Small intestine (tissue), 7 donors: ENCODE data around the gene HEPHL1. TPM values are rescaled to one million over a fixed set of nuclear protein-coding genes. Genes with fewer than 3 reads are reported as not detected.

Experiments
- DNase-seq, 2 donors: peaks; one replicate each; pipeline versions ENCODE4 v3.0.0 to v3.0.0-alpha.2; 2013
- FAIRE-seq: peaks from 2 replicates; lab custom pipeline; 2012; peaks lifted over from hg19 to GRCh38; lab: Jason Lieb, UNC
- H3K27ac ChIP-seq, 3 donors: one replicate each; pipeline ENCODE4 v1.5.1; 2013; ENCODE audit warnings: low read length in 2 of 3, mild to moderate bottlenecking in 2 of 3, control low read depth in 1 of 3, inconsistent platforms in 1 of 3, low read depth in 1 of 3, moderate library complexity in 1 of 3
- H3K27me3 ChIP-seq, 3 donors: one replicate each; pipeline ENCODE4 v1.6.1; 2013; ENCODE audit warnings: low read length in 3 of 3, inconsistent platforms in 1 of 3; ENCODE audit not compliant: control insufficient read depth in 3 of 3, insufficient read depth in 3 of 3
- H3K36me3 ChIP-seq, 3 donors: one replicate each; pipeline ENCODE4 v1.6.1; 2013; ENCODE audit warnings: low read length in 3 of 3, inconsistent platforms in 1 of 3, low read depth in 1 of 3, mild to moderate bottlenecking in 1 of 3, moderate library complexity in 1 of 3; ENCODE audit not compliant: control insufficient read depth in 3 of 3, insufficient read depth in 2 of 3
- H3K4me1 ChIP-seq, 3 donors: one replicate each; pipeline ENCODE4 v1.6.1; 2013; ENCODE audit warnings: low read length in 2 of 3, inconsistent platforms in 1 of 3, low read depth in 1 of 3, mild to moderate bottlenecking in 1 of 3, moderate library complexity in 1 of 3; ENCODE audit not compliant: control insufficient read depth in 3 of 3, insufficient read depth in 2 of 3
- H3K4me3 ChIP-seq, 3 donors: one replicate each; pipeline ENCODE4 v1.5.1; 2013; ENCODE audit warnings: low read length in 3 of 3, control low read depth in 1 of 3, inconsistent platforms in 1 of 3, low read depth in 1 of 3, mild to moderate bottlenecking in 1 of 3, moderate library complexity in 1 of 3
- H3K9me3 ChIP-seq, 2 donors: one replicate each; pipeline ENCODE4 v1.6.1; 2013; ENCODE audit warnings: low read depth in 1 of 2, low read length in 1 of 2; ENCODE audit not compliant: control insufficient read depth in 2 of 2, insufficient read depth in 1 of 2
- WGBS, 3 donors: extraction: QIAGEN DNeasy Blood & Tissue Kit; methylation state at CpG; one replicate each; pipeline ENCODE4 v1.1.7; 2013; 5-methylcytosine and 5-hydroxymethylcytosine counted together
- polyA plus RNA-seq, 4 donors: library from polyadenylated mRNA; stranded (reverse) in 3 of 4; unstranded in 1 of 4; fragments of 200-250 nt in 3 of 4; fragments of 120-200 nt in 1 of 4; gene quantifications; one replicate each; pipeline versions ENCODE4 v1.2.1 to v1.2.3, GENCODE V29; 2013
- donor health status: healthy with polysubstance abuse.
- donor health status: control.
- donor health status: control.
- donor health status: Bipolar disorder and iron deficiency.
- donor health status: healthy.

HEPHL1 gene
- polyA plus RNA-seq, 4 donors, result 0.74 TPM; not detected in 3

DNA sequence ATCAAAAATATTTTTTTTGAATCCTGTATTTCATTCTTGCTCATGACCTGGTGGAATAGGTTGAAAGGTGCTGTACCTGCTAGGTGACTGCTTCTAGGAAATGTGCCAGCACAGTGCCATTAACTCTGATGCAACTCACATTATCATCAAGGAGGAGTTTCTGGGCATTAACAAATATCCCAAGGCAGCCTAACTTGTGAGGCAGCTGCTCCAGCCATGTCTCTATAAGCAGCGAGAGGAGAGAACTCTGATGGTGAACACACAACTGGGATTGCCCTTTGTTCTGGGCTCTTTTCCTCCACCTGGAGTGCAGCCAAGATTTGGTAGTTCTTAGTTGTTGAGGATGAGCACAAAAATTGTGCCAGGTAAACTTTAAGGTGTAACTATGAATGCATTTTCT lies 25.6 kb downstream of the HEPHL1 start:
- peak; percentile 51 to 73 for DNase-seq
- H3K36me3 ChIP-seq, result no peaks in the 10 kb centered on the region
- H3K27me3 ChIP-seq, result no peaks in the 10 kb centered on the region
- no peak for FAIRE-seq
- peaks cover 0 to 8% (median 3%) of the 10 kb centered on the region in 3 donors for H3K4me1 ChIP-seq
- WGBS, 3 donors, result 15 to 53% (median 32%) methylated on average over 1 of the region's 1 CpG
- no peaks in the 10 kb centered on the region for H3K9me3 ChIP-seq
- H3K27ac ChIP-seq, result no peak overlapping the region
- H3K4me3 ChIP-seq, result no peak overlapping the region

DNA sequence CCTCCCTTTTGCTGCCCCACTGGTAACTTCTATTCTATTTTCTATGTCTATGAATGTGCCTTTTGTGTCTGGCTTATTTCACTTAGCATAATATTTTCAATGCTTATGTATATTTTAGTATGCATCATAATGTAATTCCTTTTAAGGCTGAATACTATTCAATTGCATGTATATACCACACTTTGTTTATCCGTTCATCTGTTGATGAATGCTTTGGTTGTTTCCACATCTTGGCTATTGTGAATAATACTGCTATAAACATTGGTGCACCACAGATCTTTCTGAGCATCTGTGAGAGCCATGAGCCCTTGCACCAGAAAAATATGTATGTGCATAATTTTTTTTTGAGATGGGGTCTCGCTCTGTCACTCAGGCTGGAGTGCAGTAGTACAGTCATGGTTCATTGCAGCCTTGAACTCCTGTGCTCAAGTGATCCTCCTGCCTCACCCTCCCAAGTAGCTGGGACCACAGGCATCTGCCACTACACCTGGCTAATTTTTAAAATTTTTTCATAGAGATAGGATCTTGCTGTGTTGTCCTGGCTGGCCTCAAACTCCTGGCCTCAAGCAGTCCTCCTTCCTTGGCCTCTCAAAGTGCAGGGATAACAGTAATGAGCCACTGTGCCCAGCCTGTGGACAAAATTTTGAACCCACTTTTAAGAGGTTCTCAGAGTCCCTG lies 27.0 kb downstream of the HEPHL1 start:
- WGBS, 3 donors, result 79 to 97% (median 94%) methylated on average over 2 of the region's 2 CpGs
- Histone ChIP-seq H3K27me3 (no peaks in the 10 kb centered on the region), H3K4me1 (peaks cover 0 to 8% (median 3%) of the 10 kb centered on the region in 3 donors), H3K4me3 (no peak overlapping the region), H3K9me3 (no peaks in the 10 kb centered on the region), H3K27ac (no peak overlapping the region), H3K36me3 (no peaks in the 10 kb centered on the region)
- no peak for DNase-seq
- FAIRE-seq, result no peak

GRCh38 chr11:94049351-94049750 lies 28.2 kb downstream of the HEPHL1 start:
- 70 to 97% (median 90%) methylated on average over 1 of the region's 1 CpG for WGBS, 3 donors
- no peaks in the 10 kb centered on the region for H3K9me3 ChIP-seq
- FAIRE-seq (no peak), DNase-seq (no peak)
- H3K36me3 ChIP-seq, result no peaks in the 10 kb centered on the region
- peaks cover 0 to 8% (median 3%) of the 10 kb centered on the region in 3 donors for H3K4me1 ChIP-seq
- no peaks in the 10 kb centered on the region for H3K27me3 ChIP-seq
- no peak overlapping the region for H3K4me3 ChIP-seq
- H3K27ac ChIP-seq, result no peak overlapping the region

DNA sequence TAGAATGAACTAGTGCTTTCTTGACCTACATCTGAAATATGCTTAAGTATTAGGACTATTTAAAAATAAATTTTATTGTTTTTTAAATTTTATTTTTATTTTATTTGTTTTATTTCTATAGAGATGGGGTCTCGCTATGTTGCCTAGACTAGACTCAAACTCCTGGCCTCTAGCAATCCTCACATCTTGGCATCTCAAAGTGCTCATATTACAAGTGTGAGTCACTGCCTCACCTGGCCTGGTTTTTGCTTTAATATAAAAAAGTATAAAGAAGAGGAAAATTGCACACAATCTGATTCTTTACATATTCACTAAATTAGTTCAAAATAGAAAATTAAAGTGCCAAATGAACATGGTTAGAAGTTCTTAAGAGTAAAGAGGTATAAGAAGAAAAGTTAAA lies 37.5 kb downstream of the HEPHL1 start:
- no peak for DNase-seq
- no peak for FAIRE-seq
- no peak overlapping the region for H3K27ac ChIP-seq
- H3K36me3 ChIP-seq, result no peaks in the 10 kb centered on the region
- no peaks in the 10 kb centered on the region for H3K4me1 ChIP-seq
- WGBS, 3 donors, result 89 to 94% (median 91%) methylated on average over 1 of the region's 1 CpG
- H3K9me3 ChIP-seq, result peaks cover 0 to 3% of the 10 kb centered on the region in 2 donors
- no peak overlapping the region for H3K4me3 ChIP-seq
- peaks cover 0 to 3% (median 0%) of the 10 kb centered on the region in 3 donors for H3K27me3 ChIP-seq

DNA sequence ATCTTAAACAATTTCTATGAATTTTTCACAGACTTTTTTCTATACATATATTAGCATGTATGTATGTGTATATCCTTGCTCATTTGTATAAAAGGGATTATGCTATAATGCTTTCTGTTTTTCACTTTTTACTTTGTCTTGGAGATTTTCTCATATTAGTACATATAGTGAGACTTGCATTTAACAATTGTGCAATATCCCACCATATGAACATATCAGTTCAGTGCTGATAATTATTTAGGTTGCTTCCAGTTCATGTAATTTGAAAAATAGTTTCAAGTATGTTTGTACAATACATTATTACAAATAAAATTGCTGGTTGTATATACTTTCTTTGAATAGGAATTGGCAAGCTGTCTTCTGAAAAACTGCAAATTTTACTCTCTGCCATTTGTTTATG lies 37.9 kb downstream of the HEPHL1 start:
- no peak for DNase-seq
- peaks cover 0 to 3% (median 0%) of the 10 kb centered on the region in 3 donors for H3K27me3 ChIP-seq
- H3K9me3 ChIP-seq, result peaks cover 0 to 3% of the 10 kb centered on the region in 2 donors
- FAIRE-seq, result no peak
- H3K4me1 ChIP-seq, result no peaks in the 10 kb centered on the region
- no peaks in the 10 kb centered on the region for H3K36me3 ChIP-seq
- H3K27ac ChIP-seq, result no peak overlapping the region
- no peak overlapping the region for H3K4me3 ChIP-seq

DNA sequence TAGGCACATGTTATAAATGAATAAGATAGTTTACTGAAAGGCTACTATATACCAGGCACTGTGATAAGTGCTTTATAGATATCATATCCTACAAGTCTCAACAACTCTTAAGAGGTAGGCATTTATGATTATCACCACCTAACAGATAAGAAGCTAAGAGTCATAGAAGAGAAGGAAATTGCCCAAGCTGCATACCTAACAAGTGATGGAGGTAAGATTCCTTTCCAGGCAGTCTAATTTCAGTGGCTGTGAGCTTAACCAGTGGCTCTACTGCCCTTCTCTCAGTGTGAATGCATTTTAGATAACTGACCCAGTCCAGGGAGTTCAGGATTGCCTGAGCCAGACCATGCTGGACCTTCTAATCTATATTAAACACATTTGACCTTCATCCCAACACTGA lies 39.2 kb downstream of the HEPHL1 start:
- Histone ChIP-seq H3K4me1 (no peaks in the 10 kb centered on the region), H3K36me3 (no peaks in the 10 kb centered on the region), H3K27me3 (peaks cover 0 to 3% (median 0%) of the 10 kb centered on the region in 3 donors), H3K4me3 (no peak overlapping the region), H3K27ac (no peak overlapping the region), H3K9me3 (no peaks in the 10 kb centered on the region)
- no peak for FAIRE-seq
- peak; percentile 28 to 49 for DNase-seq

DNA sequence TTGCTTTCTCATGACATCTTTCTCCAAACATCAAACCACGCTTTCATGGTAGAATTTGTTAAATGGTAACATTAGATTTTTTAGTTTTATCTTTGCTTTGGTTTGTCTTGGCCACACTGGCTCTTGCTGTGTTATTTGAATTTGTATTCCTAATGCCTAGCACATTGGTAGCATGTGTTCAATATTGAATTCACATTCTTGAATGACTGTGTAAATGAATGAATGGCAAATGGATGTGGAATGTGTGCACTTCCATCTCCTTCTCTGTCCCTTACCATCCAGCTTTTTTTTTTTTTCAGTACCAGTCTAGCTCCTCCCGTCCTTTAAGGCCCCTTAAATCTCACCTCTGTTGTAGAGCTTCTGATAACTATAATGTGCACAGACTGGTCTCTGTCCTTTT lies 41.2 kb downstream of the HEPHL1 start:
- FAIRE-seq, result no peak
- 63 to 87% (median 76%) methylated on average over 2 of the region's 2 CpGs for WGBS, 3 donors
- Histone ChIP-seq H3K9me3 (no peaks in the 10 kb centered on the region), H3K4me3 (no peak overlapping the region), H3K27me3 (peaks cover 0 to 3% (median 0%) of the 10 kb centered on the region in 3 donors), H3K36me3 (no peaks in the 10 kb centered on the region), H3K27ac (no peak overlapping the region), H3K4me1 (no peaks in the 10 kb centered on the region)
- no peak for DNase-seq

DNA sequence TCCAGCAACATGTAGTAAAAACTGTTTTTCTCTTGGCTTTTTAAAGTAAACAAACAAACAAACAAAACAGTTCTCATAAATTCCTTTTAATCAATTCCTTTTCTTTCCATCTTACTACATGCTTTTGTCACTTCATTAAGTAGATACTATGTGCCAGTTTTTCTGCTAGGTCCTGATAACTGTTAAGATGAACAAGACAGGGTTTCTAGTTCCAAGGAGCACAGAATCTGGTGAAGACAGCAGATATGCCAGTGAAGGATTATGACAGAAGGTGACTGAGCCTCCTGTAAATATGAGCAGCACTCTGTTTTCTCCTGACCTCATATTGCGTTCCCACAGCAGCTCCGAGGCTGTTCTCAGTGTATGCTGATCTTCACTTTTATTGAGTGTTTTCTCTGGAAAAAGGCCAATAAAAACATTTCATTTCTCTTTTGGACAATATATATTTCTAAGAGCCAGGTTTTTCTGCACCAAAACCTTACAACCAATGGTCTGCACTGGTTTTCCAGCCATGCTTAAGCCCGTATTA lies 45.8 kb downstream of the HEPHL1 start:
- no peak for FAIRE-seq
- H3K27ac ChIP-seq, result no peak overlapping the region
- WGBS, 3 donors, result 65 to 79% (median 76%) methylated on average over 3 of the region's 3 CpGs
- H3K4me1 ChIP-seq, result no peaks in the 10 kb centered on the region
- H3K4me3 ChIP-seq, result no peak overlapping the region
- H3K9me3 ChIP-seq, result no peaks in the 10 kb centered on the region
- DNase-seq, result no peak
- peaks cover 0 to 1% (median 0%) of the 10 kb centered on the region in 3 donors for H3K27me3 ChIP-seq
- H3K36me3 ChIP-seq, result no peaks in the 10 kb centered on the region

GRCh38 chr11:94068764-94069163 lies 47.6 kb downstream of the HEPHL1 start:
- FAIRE-seq (no peak), DNase-seq (no peak)
- H3K4me3 ChIP-seq, result no peak overlapping the region
- no peaks in the 10 kb centered on the region for H3K4me1 ChIP-seq
- H3K27me3 ChIP-seq, result no peaks in the 10 kb centered on the region
- H3K9me3 ChIP-seq, result no peaks in the 10 kb centered on the region
- no peak overlapping the region for H3K27ac ChIP-seq
- no peaks in the 10 kb centered on the region for H3K36me3 ChIP-seq
- WGBS, 3 donors, result 65 to 92% (median 84%) methylated on average over 2 of the region's 2 CpGs
